ENCODE results near the gene MBTPS1.

The MBTPS1 gene

GRCh38 chr16:84054271-84054670, 62.5 kb downstream of the MBTPS1 start:
- no peaks in the 10 kb centered on the region for H3K9me3 ChIP-seq (ENCODE audit: insufficient read depth, low read depth, low read length)
- H3K27me3 ChIP-seq (ENCODE audit: insufficient read depth, low read length, poor library complexity, severe bottlenecking): no peaks in the 10 kb centered on the region
- H2AFZ ChIP-seq (ENCODE audit: low read length): no peak overlapping the region
- no peak overlapping the region for H3K4me3 ChIP-seq (ENCODE audit: low read length, poor library complexity, severe bottlenecking)
- H4K20me1 ChIP-seq (ENCODE audit: insufficient read depth, low read length, poor library complexity, severe bottlenecking): no peaks in the 10 kb centered on the region
- H3K9me2 ChIP-seq (replicated peaks; ENCODE audit: low read depth, low read length): no peaks in the 10 kb centered on the region
- no peak overlapping the region for H3K4me2 ChIP-seq (ENCODE audit: low read depth, low read length, poor library complexity, severe bottlenecking)
- peaks cover 70% of the 10 kb centered on the region; the same call in 1 of the 2 replicates for H3K36me3 ChIP-seq (ENCODE audit: insufficient read depth, low read length)
- H3K79me2 ChIP-seq (ENCODE audit: insufficient read depth, low read length): no peaks in the 10 kb centered on the region
- no peak overlapping the region for H3K9ac ChIP-seq (ENCODE audit: low read depth, low read length, poor library complexity, severe bottlenecking)
- no peaks in the 10 kb centered on the region for H3F3A ChIP-seq (ENCODE audit: low read depth)
- TF ChIP-seq EZH2phosphoT487 (IDR thresholded peaks at IDR 0.05; ENCODE audit: borderline replicate concordance): no peak
- no peaks in the 10 kb centered on the region for H3K4me1 ChIP-seq (ENCODE audit: insufficient read depth, low read length, poor library complexity, severe bottlenecking)

GRCh38 chr16:84053237-84053636, 63.5 kb downstream of the MBTPS1 start:
- H4K20me1 ChIP-seq (ENCODE audit: insufficient read depth, low read length, poor library complexity, severe bottlenecking): no peaks in the 10 kb centered on the region
- no peak overlapping the region for H2AFZ ChIP-seq (ENCODE audit: low read length)
- H3K36me3 ChIP-seq (ENCODE audit: insufficient read depth, low read length): peaks cover 60% of the 10 kb centered on the region; the same call in 1 of the 2 replicates

GRCh38 chr16:84052071-84052622, 64.6 kb downstream of the MBTPS1 start:
- Histone ChIP-seq H4K20me1 (ENCODE audit: insufficient read depth, low read length, poor library complexity, severe bottlenecking) (no peaks in the 10 kb centered on the region), H3K4me2 (ENCODE audit: low read depth, low read length, poor library complexity, severe bottlenecking) (no peak overlapping the region), H3K27me3 (ENCODE audit: insufficient read depth, low read length, poor library complexity, severe bottlenecking) (no peaks in the 10 kb centered on the region), H3K4me1 (ENCODE audit: insufficient read depth, low read length, poor library complexity, severe bottlenecking) (no peaks in the 10 kb centered on the region), H3K79me2 (ENCODE audit: insufficient read depth, low read length) (no peaks in the 10 kb centered on the region), H3K9me2 (replicated peaks; ENCODE audit: low read depth, low read length) (no peaks in the 10 kb centered on the region), H3F3A (ENCODE audit: low read depth) (no peaks in the 10 kb centered on the region), H3K36me3 (ENCODE audit: insufficient read depth, low read length) (peaks cover 49% of the 10 kb centered on the region; the same call in 1 of the 2 replicates), H2AFZ (ENCODE audit: low read length) (no peak overlapping the region), H3K4me3 (ENCODE audit: low read length, poor library complexity, severe bottlenecking) (no peak overlapping the region), H3K9me3 (ENCODE audit: insufficient read depth, low read depth, low read length) (no peaks in the 10 kb centered on the region), H3K9ac (ENCODE audit: low read depth, low read length, poor library complexity, severe bottlenecking) (no peak overlapping the region)
- TF ChIP-seq CTCF (conservative IDR thresholded peaks at IDR 0.05; ENCODE audit: low read length): no peak
- no peak for TF ChIP-seq EZH2phosphoT487 (IDR thresholded peaks at IDR 0.05; ENCODE audit: borderline replicate concordance)

More at GRCh38 chr16:84053237-84053636, 63.5 kb downstream of the MBTPS1 start:
- Histone ChIP-seq H3K9ac (ENCODE audit: low read depth, low read length, poor library complexity, severe bottlenecking) (no peak overlapping the region), H3K9me2 (replicated peaks; ENCODE audit: low read depth, low read length) (no peaks in the 10 kb centered on the region), H3K4me1 (ENCODE audit: insufficient read depth, low read length, poor library complexity, severe bottlenecking) (no peaks in the 10 kb centered on the region), H3F3A (ENCODE audit: low read depth) (no peaks in the 10 kb centered on the region), H3K9me3 (ENCODE audit: insufficient read depth, low read depth, low read length) (no peaks in the 10 kb centered on the region), H3K27me3 (ENCODE audit: insufficient read depth, low read length, poor library complexity, severe bottlenecking) (no peaks in the 10 kb centered on the region), H3K4me2 (ENCODE audit: low read depth, low read length, poor library complexity, severe bottlenecking) (no peak overlapping the region), H3K79me2 (ENCODE audit: insufficient read depth, low read length) (no peaks in the 10 kb centered on the region), H3K4me3 (ENCODE audit: low read length, poor library complexity, severe bottlenecking) (no peak overlapping the region)
- no peak for TF ChIP-seq CTCF (conservative IDR thresholded peaks at IDR 0.05; ENCODE audit: low read length)

- H3K9me3 ChIP-seq (ENCODE audit: insufficient read depth, low read depth, low read length): no peaks in the 10 kb centered on the region
- no peaks in the 10 kb centered on the region for H3K4me1 ChIP-seq (ENCODE audit: insufficient read depth, low read length, poor library complexity, severe bottlenecking)
- no peak for TF ChIP-seq EZH2phosphoT487 (IDR thresholded peaks at IDR 0.05; ENCODE audit: borderline replicate concordance)
- no peak for TF ChIP-seq CTCF (conservative IDR thresholded peaks at IDR 0.05; ENCODE audit: low read length)
- H3K4me2 ChIP-seq (ENCODE audit: low read depth, low read length, poor library complexity, severe bottlenecking): no peak overlapping the region
- H2AFZ ChIP-seq (ENCODE audit: low read length): no peak overlapping the region
- no peak overlapping the region for H3K4me3 ChIP-seq (ENCODE audit: low read length, poor library complexity, severe bottlenecking)
- H3F3A ChIP-seq (ENCODE audit: low read depth): no peaks in the 10 kb centered on the region
- no peaks in the 10 kb centered on the region for H3K27me3 ChIP-seq (ENCODE audit: insufficient read depth, low read length, poor library complexity, severe bottlenecking)
- H3K9me2 ChIP-seq (replicated peaks; ENCODE audit: low read depth, low read length): no peaks in the 10 kb centered on the region
- H4K20me1 ChIP-seq (ENCODE audit: insufficient read depth, low read length, poor library complexity, severe bottlenecking): no peaks in the 10 kb centered on the region
- H3K79me2 ChIP-seq (ENCODE audit: insufficient read depth, low read length): no peaks in the 10 kb centered on the region
- H3K36me3 ChIP-seq (ENCODE audit: insufficient read depth, low read length): peaks cover 31% of the 10 kb centered on the region; the same call in 1 of the 2 replicates
- H3K9ac ChIP-seq (ENCODE audit: low read depth, low read length, poor library complexity, severe bottlenecking): no peak overlapping the region
Measured at GRCh38 chr16:84050316-84050715, 66.4 kb downstream of the MBTPS1 start.

All from Loucy (cell line).